ENCODE data around the gene ITIH3. TPM values are rescaled to one million over a fixed set of nuclear protein-coding genes. Genes with fewer than 3 reads are reported as not detected.

The ITIH3 gene
- total and polyA plus RNA-seq, 10 of the 15 experiments (the other 5 are each of a cell fraction or from before 2014, with no cell fraction given), result 0.07 to 0.17 (median 0.15) TPM; not detected in 7

- no TSS peak for BruUV-seq (replicated peaks)
- CTCF ChIA-PET, result interaction anchor here (0.6 to 2.0 kb wide), 2 partner anchors 89 to 651 kb away, joined by 3 to 5 read pairs; no protein-coding TSS in a partner anchor
- WGBS (ENCODE audit: insufficient coverage, insufficient replicate concordance, low lambda C conversion rate, missing lambda C conversion rate), result 70% methylated on average over 7 of the region's 7 CpGs
- no peak for TF ChIP-seq RBBP5 (conservative IDR thresholded peaks at IDR 0.05)
- Histone ChIP-seq H3K36me3 (ENCODE audit: control insufficient read depth in 2 of 2, insufficient read depth in 2 of 2, low read length in 1 of 2) (peaks cover 6% of the 10 kb centered on the region in 2 experiments; a peak in 3 of 4 replicates), H3K9ac (ENCODE audit: control insufficient read depth, insufficient read depth, low read length) (no peak overlapping the region), H2AFZ (ENCODE audit: control insufficient read depth, low read depth, low read length) (no peak overlapping the region), H3K4me3 (no peak overlapping the region), H3K9me3 (replicated peaks; ENCODE audit: control insufficient read depth, insufficient read depth, low read length) (no peaks in the 10 kb centered on the region), H4K20me1 (ENCODE audit: control insufficient read depth, insufficient read depth) (no peaks in the 10 kb centered on the region), H3K79me2 (ENCODE audit: control insufficient read depth, insufficient read depth, low read length) (no peaks in the 10 kb centered on the region), H3K27me3 (replicated peaks in 1 of 2; ENCODE audit: control insufficient read depth in 2 of 2, insufficient read depth in 2 of 2, low read length in 1 of 2) (no peaks in the 10 kb centered on the region), H3K4me2 (ENCODE audit: control insufficient read depth, insufficient read depth) (no peak overlapping the region), H3K27ac (ENCODE audit: control insufficient read depth, insufficient read depth) (no peak overlapping the region), H3K4me1 (ENCODE audit: control insufficient read depth, insufficient read depth, low read length) (peaks cover 8% of the 10 kb centered on the region)
- POLR2A ChIA-PET, result no interaction called here
- in situ Hi-C loops (cut with MboI), result loop anchor here (10.0 kb wide), 1 partner anchor 232 kb away; no protein-coding TSS in a partner anchor
- SMC1A ChIA-PET (ENCODE audit: uncharacterized antibody, unreplicated experiment), result no interaction called here
- no peak for DNase-seq (ENCODE audit: low read depth, low spot score)
- intact Hi-C loops (cut with micrococcal nuclease; ENCODE audit: unreplicated experiment), result no loop called here
- no peak for FAIRE-seq
- ATAC-seq, result no peak
- RAD21 ChIA-PET (ENCODE audit: unreplicated experiment), result no interaction called here
Measured at GRCh38 chr3:52842424-52842823, 47.8 kb downstream of the ITIH3 start.

GRCh38 chr3:52843108-52843865 lies 48.7 kb downstream of the ITIH3 start:
- WGBS (ENCODE audit: insufficient coverage, insufficient replicate concordance, low lambda C conversion rate, missing lambda C conversion rate), result 86% methylated on average over 20 of the region's 20 CpGs
- intact Hi-C loops (cut with micrococcal nuclease; ENCODE audit: unreplicated experiment) (no loop called here), in situ Hi-C loops (cut with MboI) (loop anchor here (10.0 kb wide), 1 partner anchor 232 kb away; no protein-coding TSS in a partner anchor)
- BruUV-seq (replicated peaks), result no TSS peak
- TF ChIP-seq HSF1 (IDR thresholded peaks at IDR 0.05; ENCODE audit: low read depth, low read length), result no peak
- Histone ChIP-seq H3K4me1 (ENCODE audit: control insufficient read depth, insufficient read depth, low read length) (peaks cover 8% of the 10 kb centered on the region), H3K9me3 (replicated peaks; ENCODE audit: control insufficient read depth, insufficient read depth, low read length) (no peaks in the 10 kb centered on the region), H3K79me2 (ENCODE audit: control insufficient read depth, insufficient read depth, low read length) (no peaks in the 10 kb centered on the region), H3K9ac (ENCODE audit: control insufficient read depth, insufficient read depth, low read length) (no peak overlapping the region), H4K20me1 (ENCODE audit: control insufficient read depth, insufficient read depth) (no peaks in the 10 kb centered on the region), H2AFZ (ENCODE audit: control insufficient read depth, low read depth, low read length) (no peak overlapping the region), H3K4me3 (no peak overlapping the region), H3K4me2 (ENCODE audit: control insufficient read depth, insufficient read depth) (no peak overlapping the region), H3K27ac (ENCODE audit: control insufficient read depth, insufficient read depth) (no peak overlapping the region), H3K27me3 (replicated peaks in 1 of 2; ENCODE audit: control insufficient read depth in 2 of 2, insufficient read depth in 2 of 2, low read length in 1 of 2) (no peaks in the 10 kb centered on the region), H3K36me3 (ENCODE audit: control insufficient read depth in 2 of 2, insufficient read depth in 2 of 2, low read length in 1 of 2) (peaks cover 6% of the 10 kb centered on the region in 2 experiments; a peak in 3 of 4 replicates)
- SMC1A ChIA-PET (ENCODE audit: uncharacterized antibody, unreplicated experiment), result interaction anchor here (1.1 kb wide), 1 partner anchor 90 kb away, joined by 4 read pairs; no protein-coding TSS in a partner anchor
- RAD21 ChIA-PET (ENCODE audit: unreplicated experiment), result no interaction called here
- FAIRE-seq, result no peak
- POLR2A ChIA-PET, result interaction anchor here (0.7 kb wide), 1 partner anchor 49 kb away, joined by 5 read pairs; no protein-coding TSS in a partner anchor
- no peak for DNase-seq (ENCODE audit: low read depth, low spot score)
- CTCF ChIA-PET, result interaction anchor here (2.0 to 3.7 kb wide), 2 partner anchors 88 to 91 kb away, joined by 5 to 27 read pairs; no protein-coding TSS in a partner anchor
- no peak for ATAC-seq
